ENCODE data around the gene B3GNT8. TPM values are rescaled to one million over a fixed set of nuclear protein-coding genes. Genes with fewer than 3 reads are reported as not detected.
A peak's percentile ranks its signal among the peaks of the same experiment; 100 is the strongest.

The B3GNT8 gene
- total and polyA plus RNA-seq, 9 of the 15 experiments (the other 6 are each of a cell fraction or from before 2014, with no cell fraction given) = 0.11 to 2.9 (median 0.65) TPM; not detected in 2

DNA sequence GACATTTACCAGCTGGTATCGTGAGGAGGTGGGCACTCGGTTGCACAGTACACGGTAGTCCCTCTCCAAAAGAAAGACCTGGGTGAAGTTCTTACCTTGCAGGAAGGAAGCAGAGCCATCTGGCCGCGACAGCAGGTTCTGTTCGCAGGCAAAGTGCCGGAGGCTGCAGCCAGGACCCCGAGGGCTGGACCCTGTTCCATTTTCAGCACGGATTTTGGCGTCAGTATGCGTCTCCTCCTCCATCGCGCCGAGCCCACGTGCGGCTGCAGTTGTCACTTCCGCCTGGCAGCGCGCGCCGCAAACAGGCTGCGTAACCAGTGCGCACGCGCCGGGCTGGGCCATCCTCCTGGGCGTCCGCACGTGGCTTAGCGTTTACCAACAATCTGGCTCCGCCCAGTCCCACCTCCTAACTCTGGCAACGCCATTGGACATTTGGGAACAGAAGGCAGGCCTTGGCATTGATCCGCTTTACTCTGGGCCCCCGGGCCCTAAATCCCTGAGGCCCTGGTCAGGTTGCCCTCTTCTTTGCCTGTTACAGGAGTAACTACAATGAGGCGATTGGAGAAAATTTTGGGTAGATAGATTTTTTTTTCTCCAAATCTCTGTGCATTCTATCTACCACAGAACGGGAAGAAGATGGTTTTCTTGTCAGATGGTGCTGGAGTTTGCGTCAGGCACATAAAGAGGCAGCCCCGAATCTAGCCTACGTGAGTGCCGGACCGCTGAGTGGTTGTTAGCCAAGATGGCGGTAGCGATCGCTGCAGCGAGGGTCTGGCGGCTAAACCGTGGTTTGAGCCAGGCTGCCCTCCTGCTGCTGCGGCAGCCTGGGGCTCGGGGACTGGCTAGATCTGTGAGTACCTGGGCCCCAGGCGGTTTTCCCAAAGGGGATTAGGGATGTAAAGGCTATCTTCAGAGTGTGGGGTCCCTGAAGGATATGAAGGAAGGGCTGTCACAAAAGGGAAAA lies 29.8 kb downstream of the B3GNT8 start, which contains the start of the genes BCKDHA and EXOSC5 (continued):
- peak; percentile 6; the same call in 1 of the 2 replicates for TF ChIP-seq RNF2 (IDR thresholded peaks at IDR 0.05)
- TF ChIP-seq KAT7 (CRISPR knock-in tag; IDR thresholded peaks at IDR 0.05; ENCODE audit: borderline replicate concordance) = no peak
- peak; percentile 24 for TF ChIP-seq HDAC3 (IDR thresholded peaks at IDR 0.05; ENCODE audit: borderline replicate concordance, partially characterized antibody)
- TF ChIP-seq RBM17 (IDR thresholded peaks at IDR 0.05; ENCODE audit: borderline replicate concordance, low read depth, low read length) = no peak
- no peak for TF ChIP-seq NELFE (IDR thresholded peaks at IDR 0.05; ENCODE audit: insufficient read depth, insufficient read length)
- no peak for TF ChIP-seq E2F3 (CRISPR knock-in tag; IDR thresholded peaks at IDR 0.05)
- TF ChIP-seq ZNF696 (CRISPR knock-in tag; conservative IDR thresholded peaks at IDR 0.05) = no peak
- no peak for TF ChIP-seq ZNF75A (CRISPR knock-in tag; IDR thresholded peaks at IDR 0.05)
- TF ChIP-seq, protein P1, sequence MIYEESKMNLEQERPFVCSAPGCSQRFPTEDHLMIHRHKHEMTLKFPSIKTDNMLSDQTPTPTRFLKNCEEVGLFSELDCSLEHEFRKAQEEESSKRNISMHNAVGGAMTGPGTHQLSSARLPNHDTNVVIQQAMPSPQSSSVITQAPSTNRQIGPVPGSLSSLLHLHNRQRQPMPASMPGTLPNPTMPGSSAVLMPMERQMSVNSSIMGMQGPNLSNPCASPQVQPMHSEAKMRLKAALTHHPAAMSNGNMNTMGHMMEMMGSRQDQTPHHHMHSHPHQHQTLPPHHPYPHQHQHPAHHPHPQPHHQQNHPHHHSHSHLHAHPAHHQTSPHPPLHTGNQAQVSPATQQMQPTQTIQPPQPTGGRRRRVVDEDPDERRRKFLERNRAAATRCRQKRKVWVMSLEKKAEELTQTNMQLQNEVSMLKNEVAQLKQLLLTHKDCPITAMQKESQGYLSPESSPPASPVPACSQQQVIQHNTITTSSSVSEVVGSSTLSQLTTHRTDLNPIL (CRISPR knock-in tag; IDR thresholded peaks at IDR 0.05) = no peak
- TF ChIP-seq KDM2B (CRISPR knock-in tag; IDR thresholded peaks at IDR 0.05) = no peak
- peak; percentile 33 for TF ChIP-seq SETDB1 (IDR thresholded peaks at IDR 0.05; ENCODE audit: low read length)
- peak in 1 of 2 experiments; percentile 84; a peak in 2 of 4 replicates for TF ChIP-seq ARNT (IDR thresholded peaks at IDR 0.05)
- peak; percentile 99 to 100 for TF ChIP-seq FOXK2 (conservative IDR thresholded peaks at IDR 0.05 in 1 of 2, IDR thresholded peaks at IDR 0.05 in 1 of 2; ENCODE audit: low read depth in 2 of 2)
- no peak for TF ChIP-seq IRF2 (CRISPR knock-in tag; IDR thresholded peaks at IDR 0.05)
- TF ChIP-seq, protein P2, sequence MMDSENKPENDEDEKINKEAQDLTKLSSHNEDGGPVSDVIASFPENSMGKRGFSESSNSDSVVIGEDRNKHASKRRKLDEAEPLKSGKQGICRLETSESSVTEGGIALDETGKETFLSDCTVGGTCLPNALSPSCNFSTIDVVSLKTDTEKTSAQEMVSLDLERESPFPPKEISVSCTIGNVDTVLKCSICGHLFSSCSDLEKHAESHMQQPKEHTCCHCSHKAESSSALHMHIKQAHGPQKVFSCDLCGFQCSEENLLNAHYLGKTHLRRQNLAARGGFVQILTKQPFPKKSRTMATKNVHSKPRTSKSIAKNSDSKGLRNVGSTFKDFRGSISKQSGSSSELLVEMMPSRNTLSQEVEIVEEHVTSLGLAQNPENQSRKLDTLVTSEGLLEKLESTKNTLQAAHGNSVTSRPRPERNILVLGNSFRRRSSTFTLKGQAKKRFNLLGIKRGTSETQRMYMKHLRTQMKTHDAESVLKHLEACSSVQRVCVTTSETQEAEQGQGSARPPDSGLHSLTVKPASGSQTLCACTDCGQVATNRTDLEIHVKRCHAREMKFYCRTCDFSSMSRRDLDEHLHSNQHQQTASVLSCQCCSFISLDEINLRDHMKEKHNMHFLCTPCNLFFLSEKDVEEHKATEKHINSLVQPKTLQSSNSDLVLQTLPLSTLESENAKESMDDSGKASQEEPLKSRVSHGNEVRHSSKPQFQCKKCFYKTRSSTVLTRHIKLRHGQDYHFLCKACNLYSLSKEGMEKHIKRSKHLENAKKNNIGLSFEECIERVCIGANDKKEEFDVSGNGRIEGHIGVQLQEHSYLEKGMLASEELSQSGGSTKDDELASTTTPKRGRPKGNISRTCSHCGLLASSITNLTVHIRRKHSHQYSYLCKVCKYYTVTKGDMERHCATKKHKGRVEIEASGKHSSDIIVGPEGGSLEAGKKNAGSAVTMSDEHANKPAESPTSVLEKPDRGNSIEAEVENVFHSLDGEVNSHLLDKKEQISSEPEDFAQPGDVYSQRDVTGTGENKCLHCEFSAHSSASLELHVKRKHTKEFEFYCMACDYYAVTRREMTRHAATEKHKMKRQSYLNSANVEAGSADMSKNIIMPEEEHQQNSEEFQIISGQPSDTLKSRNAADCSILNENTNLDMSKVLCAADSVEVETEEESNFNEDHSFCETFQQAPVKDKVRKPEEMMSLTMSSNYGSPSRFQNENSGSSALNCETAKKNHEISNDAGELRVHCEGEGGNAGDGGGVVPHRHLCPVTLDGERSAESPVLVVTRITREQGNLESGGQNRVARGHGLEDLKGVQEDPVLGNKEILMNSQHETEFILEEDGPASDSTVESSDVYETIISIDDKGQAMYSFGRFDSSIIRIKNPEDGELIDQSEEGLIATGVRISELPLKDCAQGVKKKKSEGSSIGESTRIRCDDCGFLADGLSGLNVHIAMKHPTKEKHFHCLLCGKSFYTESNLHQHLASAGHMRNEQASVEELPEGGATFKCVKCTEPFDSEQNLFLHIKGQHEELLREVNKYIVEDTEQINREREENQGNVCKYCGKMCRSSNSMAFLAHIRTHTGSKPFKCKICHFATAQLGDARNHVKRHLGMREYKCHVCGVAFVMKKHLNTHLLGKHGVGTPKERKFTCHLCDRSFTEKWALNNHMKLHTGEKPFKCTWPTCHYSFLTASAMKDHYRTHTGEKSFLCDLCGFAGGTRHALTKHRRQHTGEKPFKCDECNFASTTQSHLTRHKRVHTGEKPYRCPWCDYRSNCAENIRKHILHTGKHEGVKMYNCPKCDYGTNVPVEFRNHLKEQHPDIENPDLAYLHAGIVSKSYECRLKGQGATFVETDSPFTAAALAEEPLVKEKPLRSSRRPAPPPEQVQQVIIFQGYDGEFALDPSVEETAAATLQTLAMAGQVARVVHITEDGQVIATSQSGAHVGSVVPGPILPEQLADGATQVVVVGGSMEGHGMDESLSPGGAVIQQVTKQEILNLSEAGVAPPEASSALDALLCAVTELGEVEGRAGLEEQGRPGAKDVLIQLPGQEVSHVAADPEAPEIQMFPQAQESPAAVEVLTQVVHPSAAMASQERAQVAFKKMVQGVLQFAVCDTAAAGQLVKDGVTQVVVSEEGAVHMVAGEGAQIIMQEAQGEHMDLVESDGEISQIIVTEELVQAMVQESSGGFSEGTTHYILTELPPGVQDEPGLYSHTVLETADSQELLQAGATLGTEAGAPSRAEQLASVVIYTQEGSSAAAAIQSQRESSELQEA (IDR thresholded peaks at IDR 0.05; ENCODE audit: low read depth) = no peak
- no peak for TF ChIP-seq ETS2 (tag; IDR thresholded peaks at IDR 0.05; ENCODE audit: borderline replicate concordance, poor library complexity, severe bottlenecking)

All from K562 (cell line).